Testis (tissue), 3 donors: ENCODE measurements around the gene ZNF106. TPM values are rescaled to one million over a fixed set of nuclear protein-coding genes. Genes with fewer than 3 reads are reported as not detected.

ENCODE experiments used
- DNase-seq: peaks from one replicate; pipeline ENCODE4 v3.0.0-alpha.2; 2019
- H3K27ac ChIP-seq, 2 donors: fragments of 200-600 bp; sonication (generic); one replicate each; pipeline ENCODE4 v1.5.1; 2019
- H3K27me3 ChIP-seq: fragments of 200-600 bp; sonication (generic); one replicate; pipeline ENCODE4 v1.5.1; 2019
- H3K36me3 ChIP-seq: fragments of 200-600 bp; sonication (generic); one replicate; pipeline ENCODE4 v1.5.1; 2017; ENCODE audit warnings: low read depth; ENCODE audit errors: missing control alignments
- H3K4me1 ChIP-seq: fragments of 200-600 bp; sonication (generic); one replicate; pipeline ENCODE4 v1.5.1; 2019
- H3K4me3 ChIP-seq, 2 donors: fragments of 200-600 bp; sonication (generic); one replicate each; pipeline ENCODE4 v1.5.1; 2017 to 2019
- H3K9me3 ChIP-seq: fragments of 200-600 bp; sonication (generic); one replicate; pipeline ENCODE4 v1.5.1; 2017
- CTCF ChIP-seq, 3 experiments: fragments of 450-650 bp in 2 of 3; fragments of 200-600 bp in 1 of 3; sonication (generic) in 1 of 3; IDR thresholded peaks; one replicate each; pipeline ENCODE4 v1.5.1; 2016 to 2019; ENCODE audit warnings: antibody characterized with exemption in 3 of 3, mild to moderate bottlenecking in 2 of 3, moderate library complexity in 1 of 3
- POLR2A ChIP-seq: fragments of 450-650 bp; IDR thresholded peaks from one replicate; pipeline ENCODE4 v1.6.1; 2017; ENCODE audit warnings: antibody characterized with exemption, mild to moderate bottlenecking, moderate library complexity
- WGBS, 2 donors: methylation state at CpG; one replicate each; pipeline ENCODE4 v1.1.5; 2018; 5-methylcytosine and 5-hydroxymethylcytosine counted together
- intact Hi-C: fragments of 100-400 bp; cut with DNase I; formaldehyde crosslinking; loops from one replicate; pipeline ENCODE4 v1.15.1; 2023; ENCODE audit warnings: low total_unique reads
- polyA plus RNA-seq: library from polyadenylated mRNA; stranded (reverse); fragments of 350-450 nt; fragmentation: Illumina TruSeq; extraction: RNeasy Lipid Tissue Mini Kit (QIAGEN cat#74804); gene quantifications from one replicate; pipeline ENCODE4 v1.2.3, GENCODE V29; 2014; ENCODE audit warnings: low read depth, low replicate concordance; ENCODE audit not compliant: insufficient read depth
- total RNA-seq, 2 donors: library from RNA; depleted of rRNA; stranded (reverse); fragments of >200 nt; gene quantifications; one replicate each; pipeline ENCODE4 v1.2.3, GENCODE V29; 2016

The ZNF106 gene
- total and polyA plus RNA-seq, 3 donors from 2014 or later: 51.4 to 95.4 (median 84.4) TPM

GRCh38 chr15:42394106-42394505, 96.8 kb downstream of the ZNF106 start:
- no peak overlapping the region for H3K4me3 ChIP-seq
- no peaks in the 10 kb centered on the region for H3K9me3 ChIP-seq
- no peaks in the 10 kb centered on the region for H3K4me1 ChIP-seq
- TF ChIP-seq POLR2A: no peak
- no peak for TF ChIP-seq CTCF (IDR thresholded peaks at IDR 0.05)
- H3K27ac ChIP-seq: no peak overlapping the region
- WGBS, 2 donors: 89 to 90% methylated on average over 13 of the region's 13 CpGs
- intact Hi-C loops: no loop called here
- DNase-seq: no peak
- no peaks in the 10 kb centered on the region for H3K36me3 ChIP-seq
- no peaks in the 10 kb centered on the region for H3K27me3 ChIP-seq

GRCh38 chr15:42392309-42393024, 98.5 kb downstream of the ZNF106 start:
- TF ChIP-seq CTCF (IDR thresholded peaks at IDR 0.05): no peak
- no peak for TF ChIP-seq POLR2A
- intact Hi-C loops: no loop called here
- no peaks in the 10 kb centered on the region for H3K36me3 ChIP-seq
- no peaks in the 10 kb centered on the region for H3K27me3 ChIP-seq
- H3K27ac ChIP-seq: no peak overlapping the region
- 82 to 87% methylated on average over 7 to 11 of the region's 11 CpGs for WGBS, 2 donors
- DNase-seq: no peak
- no peak overlapping the region for H3K4me3 ChIP-seq
- H3K9me3 ChIP-seq: no peaks in the 10 kb centered on the region
- no peaks in the 10 kb centered on the region for H3K4me1 ChIP-seq

GRCh38 chr15:42387603-42388002, 103.3 kb downstream of the ZNF106 start:
- intact Hi-C loops: no loop called here
- Histone ChIP-seq H3K4me3 (no peak overlapping the region), H3K9me3 (no peaks in the 10 kb centered on the region), H3K27me3 (no peaks in the 10 kb centered on the region), H3K36me3 (no peaks in the 10 kb centered on the region), H3K4me1 (no peaks in the 10 kb centered on the region), H3K27ac (no peak overlapping the region)
- no peak for DNase-seq
- WGBS, 2 donors: 87 to 94% methylated on average over 8 of the region's 8 CpGs
- TF ChIP-seq CTCF (IDR thresholded peaks at IDR 0.05) (no peak), POLR2A (no peak)

GRCh38 chr15:42385980-42386700, 104.8 kb downstream of the ZNF106 start:
- WGBS, 2 donors: 78 to 79% methylated on average over 11 to 12 of the region's 12 CpGs
- TF ChIP-seq CTCF (IDR thresholded peaks at IDR 0.05): no peak
- no peak for TF ChIP-seq POLR2A
- intact Hi-C loops: no loop called here
- Histone ChIP-seq H3K4me3 (no peak overlapping the region), H3K9me3 (no peaks in the 10 kb centered on the region), H3K27me3 (no peaks in the 10 kb centered on the region), H3K4me1 (no peaks in the 10 kb centered on the region), H3K27ac (no peak overlapping the region), H3K36me3 (no peaks in the 10 kb centered on the region)
- DNase-seq: no peak
